H54 (cell line): ENCODE results near the gene KLHL6.

ENCODE experiments used
- DNase-seq: peaks from one replicate; pipeline ENCODE4 v3.0.0; 2011; ENCODE audit warnings: low spot score, mixed read lengths; ENCODE audit not compliant: insufficient read length
- FAIRE-seq: peaks from 3 replicates; lab custom pipeline; 2011; peaks lifted over from hg19 to GRCh38; lab: Jason Lieb, UNC
- POLR2A ChIP-seq: IDR thresholded peaks from 2 replicates; pipeline ENCODE4 v1.6.1; 2011; ENCODE audit warnings: low read depth, mild to moderate bottlenecking, low read length

KLHL6 gene

GRCh38 chr3:183439515-183439914 is 116.0 kb downstream of the KLHL6 start:
- FAIRE-seq, result no peak
- TF ChIP-seq POLR2A, result no peak
- DNase-seq, result no peak

- TF ChIP-seq POLR2A, result no peak
- no peak for FAIRE-seq
- DNase-seq, result no peak
Measured at GRCh38 chr3:183438735-183439134, 116.8 kb downstream of the KLHL6 start.

GRCh38 chr3:183437666-183438564 is 117.6 kb downstream of the KLHL6 start:
- TF ChIP-seq POLR2A, result no peak
- no peak for DNase-seq
- FAIRE-seq, result no peak
